NCI-H524 (cell line): Measurements from ENCODE around the gene RNF181.
"Not testable (repeated sequence)": the region's sequence is repeated elsewhere in the genome, so short reads cannot be mapped to it uniquely, and the experiment has no call there.

Experiments
- DNase-seq, 2 experiments: peaks; one replicate each; lab custom pipeline; 2025; lab: John Stamatoyannopoulos, UW

The RNF181 gene, protein sequence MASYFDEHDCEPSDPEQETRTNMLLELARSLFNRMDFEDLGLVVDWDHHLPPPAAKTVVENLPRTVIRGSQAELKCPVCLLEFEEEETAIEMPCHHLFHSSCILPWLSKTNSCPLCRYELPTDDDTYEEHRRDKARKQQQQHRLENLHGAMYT

DNA sequence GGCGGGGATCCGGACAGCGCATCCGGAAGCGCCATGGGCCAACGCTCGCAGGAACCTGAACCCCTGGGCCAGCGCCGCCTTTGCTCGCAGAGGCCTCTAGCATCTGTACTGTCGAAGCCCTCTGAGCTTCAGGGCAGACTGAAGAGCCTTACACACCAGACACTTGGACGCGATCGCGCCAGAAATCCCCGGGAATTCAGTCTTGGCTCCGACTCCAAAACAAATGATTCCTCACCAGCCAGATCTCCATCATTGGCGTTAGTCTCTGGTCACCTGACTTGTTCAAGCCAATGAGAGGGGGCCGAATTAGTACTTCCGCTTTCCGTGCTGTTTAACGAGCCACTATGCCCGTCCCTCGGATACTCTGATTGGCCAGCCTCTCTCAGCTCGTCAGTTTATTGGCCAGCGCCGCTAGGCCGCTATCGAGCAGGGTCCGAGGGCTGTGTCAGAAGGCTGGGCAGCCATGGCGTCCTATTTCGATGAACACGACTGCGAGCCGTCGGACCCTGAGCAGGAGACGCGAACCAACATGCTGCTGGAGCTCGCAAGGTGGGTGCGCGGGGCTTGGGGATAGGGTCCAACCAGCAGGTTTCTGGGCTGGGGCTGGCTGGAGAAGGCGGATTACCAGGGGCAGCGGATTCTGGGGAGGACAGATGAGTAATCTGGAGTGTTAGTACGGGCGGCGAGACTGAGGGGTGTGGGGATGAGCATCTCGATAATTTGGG lies at the start of gene RNF181:
Gene RNF181 (plus strand): TSS at position 445 of the 725 bp plus-strand sequence. CDS start 19 bp downstream, at position 464.
- peak; percentile 93 to 98 for DNase-seq

DNA sequence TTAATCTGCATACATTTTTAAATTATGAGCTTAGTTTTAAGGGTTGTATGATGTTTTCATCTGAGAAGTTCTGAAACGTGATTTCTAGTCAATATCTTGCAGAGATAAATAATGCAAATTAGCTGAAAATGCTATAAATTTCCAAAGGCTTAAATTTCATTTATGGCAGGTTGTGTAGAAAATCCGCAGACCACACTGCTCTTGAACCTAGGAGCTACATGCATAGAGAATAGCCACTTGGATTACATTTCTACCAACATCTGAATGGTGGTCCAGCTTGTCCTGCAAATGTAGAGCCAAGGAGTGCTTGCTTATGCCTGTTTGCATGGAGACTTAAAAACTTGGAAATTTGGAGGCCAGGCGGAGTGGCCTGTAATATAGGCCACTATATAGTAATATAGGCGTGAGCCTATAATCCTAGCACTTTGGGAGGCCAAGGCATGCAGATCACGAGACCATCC lies 49.7 kb upstream of the RNF181 start:
- peak in 1 of 2 experiments; percentile 51 for DNase-seq

DNA sequence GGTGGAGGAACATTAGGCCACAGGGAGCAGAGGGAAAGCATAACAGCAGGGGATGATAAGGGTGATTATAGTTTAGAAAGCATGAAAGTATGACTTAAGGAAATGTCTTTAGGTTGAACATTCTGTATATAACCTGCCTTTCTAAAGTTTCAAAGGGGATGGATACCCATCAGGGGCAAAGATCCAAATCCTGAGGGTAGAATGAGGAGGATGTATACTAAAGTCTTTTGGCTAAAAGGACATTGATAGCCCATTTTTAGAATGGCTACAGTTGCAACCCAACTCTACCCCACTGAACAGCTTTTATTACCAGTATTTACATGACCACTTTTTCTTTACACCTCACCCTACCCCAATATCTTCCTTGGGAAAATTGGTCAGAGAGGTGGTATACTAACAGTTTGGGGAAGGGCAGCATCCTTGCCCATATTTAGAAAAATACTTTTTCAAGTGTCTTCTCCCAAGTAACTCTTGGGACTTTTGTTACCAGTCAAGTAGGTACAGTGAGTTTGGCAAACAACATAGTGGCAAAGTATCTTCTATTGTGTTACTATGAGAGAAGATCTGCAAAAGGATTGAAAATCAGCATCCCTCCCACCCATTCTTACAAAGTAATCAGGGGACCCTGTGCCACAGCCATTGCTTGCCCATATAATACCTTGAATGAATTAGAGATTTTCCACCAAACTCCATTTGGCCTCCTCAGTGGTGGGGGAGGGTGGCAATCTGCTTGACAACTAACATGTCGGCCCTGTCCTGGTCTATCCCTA lies 48.3 kb upstream of the RNF181 start:
- DNase-seq: peak in 1 of 2 experiments; percentile 43

DNA sequence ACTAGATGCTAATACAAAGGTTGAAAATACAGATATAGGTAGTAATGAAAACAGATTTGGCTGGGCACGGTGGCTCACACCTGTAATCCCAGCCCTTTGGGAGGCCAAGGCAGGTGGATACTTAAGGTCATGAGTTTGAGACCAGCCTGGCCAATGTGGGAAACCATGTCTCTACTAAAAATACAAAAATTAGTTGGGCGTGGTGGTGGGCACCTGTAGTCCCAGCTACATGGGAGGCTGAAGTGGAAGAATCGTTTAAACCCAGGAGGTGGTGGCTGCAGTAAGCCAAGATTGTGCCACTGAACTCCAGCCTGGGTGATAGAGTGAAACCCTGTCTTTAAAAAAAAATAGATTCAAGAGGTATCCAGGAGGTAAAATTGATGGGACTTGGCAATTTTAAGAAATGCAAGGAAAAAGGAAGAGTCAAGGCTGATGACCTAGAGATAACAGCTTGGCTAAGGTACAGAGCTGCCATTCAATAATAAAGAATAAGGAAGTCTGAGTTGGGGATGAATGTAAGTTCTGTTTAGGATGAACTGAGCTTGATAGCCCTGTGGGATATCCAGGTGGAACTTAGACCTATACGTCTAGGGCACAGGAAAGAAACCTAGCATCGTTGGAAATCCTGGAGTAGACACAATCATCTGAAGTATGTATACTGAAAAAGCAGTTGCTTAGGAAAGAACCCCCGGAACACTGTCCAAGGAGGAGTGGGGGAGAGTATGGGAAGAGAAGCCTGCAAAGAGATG lies 47.5 kb upstream of the RNF181 start:
- DNase-seq: no peak

DNA sequence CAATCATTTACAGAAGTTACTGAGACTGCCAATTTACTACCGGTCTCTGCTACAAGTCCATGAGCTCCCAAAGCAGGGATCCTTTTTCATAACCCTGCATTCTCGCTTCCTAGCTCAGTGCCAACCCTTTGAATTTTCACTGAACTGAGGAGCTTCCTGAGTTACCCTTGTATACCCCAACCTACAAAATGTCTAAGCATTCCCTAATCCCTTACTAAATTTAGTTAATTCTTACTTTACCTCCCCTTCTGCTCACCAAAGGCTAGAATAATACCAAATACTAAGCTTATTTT lies 47.0 kb upstream of the RNF181 start:
- no peak for DNase-seq

DNA sequence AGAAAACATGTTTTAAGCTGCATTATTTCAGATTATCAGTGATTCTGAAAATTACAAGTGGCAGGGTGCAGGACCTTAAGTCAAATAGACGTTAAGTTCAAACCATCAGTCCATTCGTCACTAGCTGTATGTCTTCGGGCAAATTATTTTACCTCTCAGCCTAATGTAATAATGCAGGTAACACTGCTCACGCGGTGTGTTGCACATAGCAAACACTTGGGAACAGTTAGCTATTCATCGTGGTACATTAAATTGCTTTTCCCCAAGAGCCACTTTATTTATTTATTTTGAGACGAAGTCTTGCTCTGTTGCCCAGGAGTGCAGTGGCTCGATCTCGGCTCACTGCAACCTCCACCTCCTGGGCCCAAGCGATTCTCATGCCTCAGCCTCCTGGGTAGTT lies 46.5 kb upstream of the RNF181 start:
- no peak for DNase-seq

DNA sequence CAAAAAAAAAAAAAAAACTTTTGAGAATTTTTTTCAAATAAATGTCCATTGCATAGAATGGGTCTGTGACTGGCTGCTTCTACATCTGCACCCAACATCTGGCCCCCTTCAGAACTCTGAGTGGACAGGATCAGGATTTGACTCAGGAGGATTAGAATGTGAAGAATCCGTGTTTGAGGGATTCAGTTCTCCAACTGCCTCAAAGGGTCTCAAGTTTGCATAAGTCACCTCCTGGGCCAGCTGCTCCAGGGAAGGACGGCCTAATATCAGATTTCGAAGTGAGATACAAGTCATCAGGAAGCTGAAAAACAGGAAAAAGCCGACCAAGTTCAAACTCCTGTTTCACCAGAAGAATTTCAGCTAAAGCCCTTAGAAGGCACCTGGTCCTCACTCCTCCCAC lies 45.7 kb upstream of the RNF181 start:
- DNase-seq: peak in 1 of 2 experiments; percentile 79

DNA sequence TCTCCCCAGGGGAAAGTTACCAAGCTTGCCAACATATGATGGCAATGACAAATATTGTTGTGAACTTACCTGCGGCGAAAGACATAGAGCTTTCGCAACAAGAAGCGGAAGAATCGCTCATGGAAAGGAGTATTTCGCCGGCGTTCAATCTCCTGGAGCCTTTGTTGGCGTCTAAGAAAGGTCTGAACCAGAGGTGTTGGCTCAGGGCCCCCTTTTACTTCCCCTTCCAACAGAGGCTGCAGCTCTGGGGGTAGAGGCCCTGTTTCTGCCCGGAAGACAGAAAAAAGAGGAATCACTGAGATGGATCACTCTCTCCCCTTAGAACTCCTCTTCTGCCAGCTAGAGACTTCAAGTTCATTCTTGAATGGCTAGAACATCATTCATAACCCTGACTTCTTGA lies 45.1 kb upstream of the RNF181 start:
- DNase-seq: no peak

DNA sequence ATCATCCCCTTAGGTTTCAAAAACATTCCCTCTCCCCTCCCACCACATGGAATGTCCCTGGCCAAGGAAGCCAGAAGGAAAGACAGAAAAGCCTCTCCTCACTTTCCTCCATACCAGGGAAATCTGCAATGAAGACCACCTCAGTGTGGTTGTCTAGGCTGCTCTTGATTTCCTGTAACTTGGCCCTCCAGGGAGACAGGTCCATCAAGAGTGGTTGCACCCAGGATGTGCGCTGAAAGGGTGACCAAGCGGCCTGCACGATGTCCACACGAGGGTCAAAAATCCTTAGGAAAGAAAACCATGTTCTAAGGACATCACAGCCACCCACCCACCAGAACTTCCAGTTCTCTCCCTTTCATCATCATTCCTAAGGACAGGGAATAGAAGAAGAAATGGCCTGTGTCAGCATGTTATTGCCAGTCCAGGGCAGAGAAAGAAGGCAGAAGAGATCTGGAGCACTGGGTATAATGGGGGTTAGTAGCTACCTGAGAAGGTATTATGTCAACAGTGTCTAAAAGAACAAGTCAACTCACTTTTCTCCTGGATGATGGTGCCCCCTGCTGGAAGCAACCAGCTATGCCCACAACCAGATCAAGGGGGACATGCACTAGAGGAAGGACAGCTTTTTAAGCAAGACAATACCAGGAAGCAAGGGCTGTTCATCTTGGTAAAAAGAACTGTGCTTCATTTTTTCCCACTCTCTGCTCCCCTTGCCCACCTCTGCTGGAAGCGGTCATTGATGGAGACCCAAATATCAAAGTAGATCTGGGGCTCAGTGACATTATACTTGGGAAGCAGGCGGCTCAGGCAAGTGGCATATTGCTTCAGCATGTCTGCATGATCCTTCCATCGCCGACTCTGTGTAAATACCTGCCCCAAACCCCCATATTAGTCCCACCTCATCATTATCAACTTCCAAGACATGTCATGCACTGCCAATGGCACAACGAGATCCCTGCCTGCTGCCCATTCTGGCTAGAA lies 43.6 kb upstream of the RNF181 start:
- DNase-seq: peak; percentile 20 to 78

DNA sequence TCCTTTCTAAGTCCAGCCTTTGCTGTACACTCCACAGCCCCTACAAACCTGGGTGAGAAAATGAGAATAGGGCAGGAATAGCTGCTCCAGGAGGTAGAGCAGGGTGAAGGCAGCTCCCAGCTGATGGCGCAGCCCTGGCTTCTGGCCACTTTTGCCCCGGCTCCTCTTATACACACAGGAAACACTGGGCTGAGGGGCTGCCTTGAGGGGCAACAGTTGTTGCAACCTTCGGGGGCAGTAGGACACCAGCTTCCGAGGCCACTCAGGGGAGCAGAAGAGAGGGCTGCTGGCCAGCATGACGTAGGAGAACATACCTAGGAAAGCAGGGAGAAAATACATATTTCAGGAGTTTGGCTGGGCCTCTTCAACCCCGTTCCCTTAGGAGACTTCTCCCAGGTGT lies 42.4 kb upstream of the RNF181 start:
- DNase-seq: no peak

DNA sequence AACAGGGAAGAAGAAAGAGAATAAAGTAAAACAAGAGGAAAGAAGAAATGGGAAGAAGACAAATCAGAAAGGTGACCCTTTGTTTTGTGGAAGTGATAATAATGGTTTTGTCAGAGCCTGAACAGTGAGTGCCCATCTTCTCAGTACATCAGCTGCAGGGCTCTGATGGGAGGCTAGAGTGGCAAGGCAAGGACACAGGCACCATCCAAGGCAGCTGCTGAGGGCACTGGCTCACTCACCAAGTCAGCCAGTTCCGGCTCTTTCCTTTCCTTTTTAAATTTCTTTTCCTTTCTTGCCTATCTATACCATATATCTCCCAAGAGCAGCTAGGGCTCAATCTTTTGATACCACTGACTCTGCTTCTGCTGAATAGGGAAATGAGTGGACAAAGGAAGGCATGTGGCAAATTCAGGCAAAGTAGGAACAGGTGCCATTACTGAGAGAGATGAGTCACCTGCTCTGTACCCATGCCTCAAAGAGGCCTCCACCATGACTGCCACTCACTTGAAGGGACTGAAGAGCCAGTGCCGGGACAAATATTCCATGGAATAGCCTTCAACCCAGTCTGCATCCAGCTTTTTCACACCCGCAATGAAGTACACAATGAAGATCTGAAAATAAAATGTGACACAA lies 40.4 kb upstream of the RNF181 start:
- DNase-seq: no peak

DNA sequence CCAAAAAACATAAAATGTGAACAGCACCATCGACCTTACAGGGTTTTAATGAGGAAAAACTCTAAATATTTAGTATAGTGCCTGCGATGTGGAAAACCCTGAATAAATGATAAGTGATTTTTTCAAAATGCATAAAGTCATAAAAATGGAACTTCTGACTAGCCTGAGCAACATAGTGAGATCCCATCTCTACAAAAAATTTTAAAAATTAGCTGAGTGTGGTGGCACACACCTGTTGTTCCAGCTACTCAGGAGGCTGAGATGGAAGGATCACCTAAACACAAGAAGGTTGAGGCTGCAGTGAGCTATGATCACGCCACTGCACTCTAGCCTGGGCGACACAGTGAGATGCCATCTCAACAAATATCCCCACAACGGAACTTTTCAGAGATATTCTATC lies 38.4 kb upstream of the RNF181 start:
- DNase-seq: no peak

DNA sequence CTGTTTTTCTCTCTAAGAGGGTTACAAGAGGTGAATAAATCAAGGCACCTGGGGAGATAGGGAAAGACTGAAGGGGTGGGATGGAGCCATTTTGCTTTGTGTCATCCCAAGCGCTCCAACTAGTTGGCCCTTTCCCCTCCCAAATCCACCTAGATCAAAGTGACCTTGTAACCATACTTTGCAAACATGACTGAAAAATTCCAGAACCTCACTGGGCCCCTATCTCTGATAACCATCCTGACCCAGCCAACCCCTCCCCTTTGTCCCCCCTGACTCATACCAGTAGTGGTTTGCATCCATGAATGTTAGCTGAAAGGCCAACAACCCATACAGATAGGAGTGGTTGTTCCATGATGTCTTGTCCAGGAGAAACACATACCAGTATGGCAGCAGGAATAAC lies 37.4 kb upstream of the RNF181 start:
- no peak for DNase-seq

DNA sequence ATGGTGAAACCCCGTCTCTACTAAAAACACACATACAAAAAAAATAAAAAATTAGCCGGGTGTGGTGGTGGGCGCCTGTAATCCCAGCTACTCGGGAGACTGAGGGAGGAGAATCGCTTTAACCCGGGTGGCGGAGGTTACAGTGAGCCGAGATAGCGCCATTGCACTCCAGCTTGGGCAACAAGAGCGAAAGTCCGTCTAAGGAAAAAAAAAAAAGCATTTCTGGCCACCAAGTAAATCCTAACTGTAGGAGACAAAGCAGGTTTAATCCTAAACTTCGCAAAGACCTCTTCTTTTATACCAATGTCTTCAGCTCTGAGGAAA lies 35.2 kb upstream of the RNF181 start:
- not testable (repeated sequence) for DNase-seq

DNA sequence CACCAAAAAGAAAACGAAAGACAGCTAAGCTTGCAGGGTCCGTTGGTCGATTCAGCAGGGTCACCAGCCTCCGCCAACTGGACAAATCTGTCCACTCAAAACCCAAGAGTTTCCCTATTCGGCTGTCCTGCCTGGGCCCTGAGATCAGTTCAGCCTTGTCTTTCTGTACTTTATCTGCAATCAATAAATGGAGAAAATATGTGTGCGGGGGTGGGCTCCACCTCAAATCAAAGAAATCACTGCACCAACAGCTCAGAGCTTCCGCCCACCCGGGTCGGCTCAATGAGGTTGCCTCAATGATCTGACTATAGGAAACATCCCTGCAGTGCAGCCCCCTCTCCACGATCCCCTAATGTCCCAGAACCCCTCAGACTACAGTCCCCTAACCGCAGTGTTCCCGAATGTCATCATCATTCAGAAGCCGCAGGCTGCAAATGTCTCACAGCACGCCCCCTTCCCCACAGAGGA lies 34.7 kb upstream of the RNF181 start:
- no peak for DNase-seq

DNA sequence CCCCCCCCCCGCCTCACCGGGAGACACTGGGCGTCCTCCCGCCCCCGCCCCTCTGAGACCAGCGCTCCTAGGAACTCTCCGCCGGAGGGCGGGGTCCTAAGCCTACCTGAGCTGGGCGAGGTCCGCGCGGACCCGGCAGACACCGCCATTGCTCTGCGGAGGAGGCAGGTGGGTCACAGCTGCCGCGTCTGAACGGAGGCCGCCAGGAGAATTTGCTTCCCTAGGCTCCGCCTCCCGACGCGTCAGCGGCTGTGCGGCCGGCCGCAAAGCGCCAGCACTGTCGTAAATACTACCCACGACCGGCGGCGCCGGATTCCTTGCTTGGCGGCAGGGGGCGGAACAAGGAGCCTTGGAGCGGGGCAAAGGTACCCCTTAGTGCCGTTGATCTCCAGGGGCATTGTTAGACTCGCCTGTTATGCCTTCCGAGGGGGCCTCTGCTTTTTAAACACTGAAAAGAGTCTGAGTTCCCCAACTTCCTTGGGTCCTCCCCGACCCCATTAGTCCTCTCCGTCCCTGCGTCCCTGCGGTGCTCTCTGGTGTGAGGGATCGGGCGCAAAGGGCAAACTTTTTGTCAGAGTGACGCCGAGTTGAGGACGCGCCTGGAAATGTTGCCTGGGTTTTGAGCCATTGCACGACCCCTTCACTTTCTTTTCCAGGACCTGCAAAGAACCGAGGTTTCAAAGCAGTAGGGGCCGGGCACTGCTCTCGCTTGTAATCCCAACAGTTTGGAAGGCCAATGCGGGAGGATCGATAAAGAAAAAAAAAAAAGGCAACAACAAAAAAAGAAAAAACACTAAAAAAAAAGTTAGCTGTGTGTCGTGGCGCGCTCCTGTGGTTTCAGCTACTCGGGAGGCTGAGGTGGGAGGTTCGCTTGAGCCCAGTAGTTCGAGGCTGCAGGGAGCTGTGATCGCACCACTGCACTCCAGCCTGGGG lies 34.0 kb upstream of the RNF181 start, which contains the start of gene GGCX:
Gene GGCX (minus strand): TSS at position 214 of the 933 bp plus-strand sequence. CDS start 65 bp downstream, at position 149.
- DNase-seq: peak; percentile 93 to 94

DNA sequence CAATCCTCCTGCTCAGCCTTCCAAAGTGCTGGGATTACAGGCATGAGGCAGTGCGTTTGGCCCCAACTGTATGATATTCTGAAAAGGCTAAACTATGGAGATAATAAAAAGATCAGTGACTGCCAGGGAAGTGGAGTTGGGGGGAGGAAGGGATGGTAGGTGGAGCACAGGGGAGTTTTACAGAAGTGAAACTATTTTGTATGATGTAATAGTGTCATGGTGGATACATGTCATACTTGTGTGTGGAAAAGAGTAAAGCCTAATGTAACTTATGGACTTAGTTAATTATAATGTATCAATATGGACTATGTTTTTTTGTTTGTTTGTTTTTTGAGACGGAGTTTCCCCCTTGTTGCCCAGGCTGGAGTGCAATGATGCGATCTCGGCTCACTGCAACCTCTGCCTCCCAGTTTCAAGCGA lies 31.4 kb upstream of the RNF181 start:
- no peak for DNase-seq

DNA sequence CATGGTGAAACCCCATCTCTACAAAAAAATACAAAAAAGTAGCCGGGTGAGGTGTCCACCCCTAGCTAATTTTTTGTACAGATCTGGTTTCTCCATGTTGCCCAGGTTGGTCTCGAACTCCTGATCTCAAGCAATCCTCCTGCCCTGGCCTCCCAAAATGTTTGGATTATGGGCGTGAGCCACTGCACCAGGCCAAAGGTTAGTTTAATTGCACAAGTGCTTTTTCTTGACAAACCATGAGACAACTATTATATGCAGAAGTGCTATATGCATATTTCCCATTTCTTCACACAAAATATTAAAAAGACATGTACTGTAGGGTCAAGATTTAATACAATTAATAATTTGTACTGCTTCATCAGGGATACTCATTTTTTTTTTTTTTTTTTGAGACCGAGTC lies 29.3 kb upstream of the RNF181 start:
- DNase-seq: no peak

DNA sequence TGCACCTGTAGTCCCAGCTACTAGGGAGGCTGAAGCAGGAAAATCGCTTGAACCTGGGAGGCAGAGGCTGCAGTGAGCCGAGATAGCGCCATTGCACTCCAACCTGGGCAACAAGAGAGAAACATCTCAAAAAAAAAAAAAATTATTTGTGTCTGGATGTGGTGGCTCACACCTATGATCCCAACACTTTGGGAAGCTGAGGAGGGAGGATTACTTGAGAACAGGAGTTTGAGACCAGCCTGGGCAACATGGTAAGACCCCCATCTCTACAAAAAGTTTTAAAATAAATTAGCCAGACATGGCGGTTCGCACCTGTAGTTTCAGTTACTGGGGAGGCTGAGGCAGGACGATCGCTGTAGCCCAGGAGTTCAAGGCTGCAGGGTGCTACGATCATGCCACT lies 19.8 kb upstream of the RNF181 start:
- no peak for DNase-seq

DNA sequence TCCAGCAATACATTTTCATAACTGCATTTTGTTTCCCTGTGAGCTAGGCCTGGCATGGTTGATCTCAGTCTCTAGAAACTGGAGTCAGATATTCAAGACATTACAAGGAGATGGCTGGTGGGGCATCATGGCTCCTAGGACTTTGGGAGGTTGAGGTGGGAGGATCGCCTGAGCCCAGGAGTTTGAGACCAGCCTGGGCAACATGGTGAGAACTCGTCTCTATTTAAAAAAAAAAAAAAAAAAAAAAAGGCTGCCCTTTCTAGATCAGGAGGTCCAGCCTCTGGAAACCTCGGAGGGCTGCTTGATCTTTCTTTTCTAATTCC lies 18.5 kb upstream of the RNF181 start:
- DNase-seq: no peak
